Adipocyte (in vitro differentiated cells): ENCODE measurements around the gene CCDC70.
"Not testable (repeated sequence)": the region's sequence is repeated elsewhere in the genome, so short reads cannot be mapped to it uniquely, and the experiment has no call there.

ENCODE experiments used
- DNase-seq: peaks from one replicate; pipeline ENCODE4 v3.0.0-alpha.2; 2015; ENCODE audit warnings: low read depth
- H3K27me3 ChIP-seq: replicated peaks from 2 replicates; pipeline ENCODE4 v1.7.0; 2013; ENCODE audit warnings: mild to moderate bottlenecking, low read length, moderate library complexity; ENCODE audit not compliant: control insufficient read depth, insufficient read depth
- H3K36me3 ChIP-seq: 2 replicates; pipeline ENCODE4 v1.7.0; 2013; ENCODE audit warnings: low read length, mild to moderate bottlenecking, moderate library complexity; ENCODE audit not compliant: control insufficient read depth, insufficient read depth, severe bottlenecking
- H3K4me1 ChIP-seq: 2 replicates; pipeline ENCODE4 v1.7.0; 2013; ENCODE audit warnings: mild to moderate bottlenecking, low read length, moderate library complexity; ENCODE audit not compliant: control insufficient read depth, insufficient read depth
- H3K4me3 ChIP-seq: 2 replicates; pipeline ENCODE4 v1.7.0; 2013; ENCODE audit warnings: mild to moderate bottlenecking, low read length, moderate library complexity
- H3K9ac ChIP-seq: 2 replicates; pipeline ENCODE4 v1.7.0; 2013; ENCODE audit warnings: mild to moderate bottlenecking, low read length, moderate library complexity
- H3K9me3 ChIP-seq: 2 replicates; pipeline ENCODE4 v1.7.0; 2013; ENCODE audit warnings: mild to moderate bottlenecking, low read length, moderate library complexity; ENCODE audit not compliant: control insufficient read depth

CCDC70 gene

DNA sequence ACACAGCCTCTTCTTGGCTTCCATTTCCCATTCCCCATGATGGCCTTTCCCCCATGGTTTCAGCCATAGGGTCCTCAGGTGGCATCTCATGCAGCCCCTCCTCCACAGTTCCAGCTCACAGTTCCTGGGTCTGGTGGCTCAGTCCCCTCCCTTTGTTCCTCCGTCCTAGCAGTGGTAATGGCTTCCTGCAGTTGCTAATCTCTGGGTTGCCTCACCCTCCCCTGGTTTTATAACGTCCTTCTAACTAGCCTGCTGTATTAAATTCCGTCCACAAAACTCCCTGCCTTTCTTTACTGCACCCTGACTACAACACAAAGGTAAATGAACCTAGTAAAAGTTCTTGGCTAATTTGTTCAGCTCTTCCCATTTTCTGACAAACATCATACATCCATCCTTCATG lies 30.9 kb downstream of the CCDC70 start:
- Histone ChIP-seq H3K36me3 (no peaks in the 10 kb centered on the region), H3K4me3 (no peak overlapping the region), H3K9me3 (no peaks in the 10 kb centered on the region), H3K27me3 (peaks cover 36% of the 10 kb centered on the region), H3K4me1 (no peaks in the 10 kb centered on the region), H3K9ac (no peak overlapping the region)
- DNase-seq, result no peak

GRCh38 chr13:51894239-51894638 lies 32.5 kb downstream of the CCDC70 start:
- H3K4me1 ChIP-seq, result no peaks in the 10 kb centered on the region
- no peaks in the 10 kb centered on the region for H3K9me3 ChIP-seq
- H3K4me3 ChIP-seq, result no peak overlapping the region
- DNase-seq, result no peak
- peaks cover 43% of the 10 kb centered on the region for H3K27me3 ChIP-seq
- H3K9ac ChIP-seq, result no peak overlapping the region
- no peaks in the 10 kb centered on the region for H3K36me3 ChIP-seq

- H3K27me3 ChIP-seq, result peaks cover 33% of the 10 kb centered on the region
- no peaks in the 10 kb centered on the region for H3K36me3 ChIP-seq
- no peak overlapping the region for H3K9ac ChIP-seq
- DNase-seq, result peak; percentile 76
- no peak overlapping the region for H3K4me3 ChIP-seq
- no peaks in the 10 kb centered on the region for H3K9me3 ChIP-seq
- no peaks in the 10 kb centered on the region for H3K4me1 ChIP-seq
Measured at GRCh38 chr13:51895906-51896888, 34.4 kb downstream of the CCDC70 start.

GRCh38 chr13:51900471-51900870 lies 38.7 kb downstream of the CCDC70 start:
- Histone ChIP-seq H3K4me3 (no peak overlapping the region), H3K9ac (no peak overlapping the region), H3K4me1 (no peaks in the 10 kb centered on the region), H3K9me3 (no peaks in the 10 kb centered on the region), H3K36me3 (no peaks in the 10 kb centered on the region), H3K27me3 (peaks cover 22% of the 10 kb centered on the region)
- DNase-seq, result no peak

DNA sequence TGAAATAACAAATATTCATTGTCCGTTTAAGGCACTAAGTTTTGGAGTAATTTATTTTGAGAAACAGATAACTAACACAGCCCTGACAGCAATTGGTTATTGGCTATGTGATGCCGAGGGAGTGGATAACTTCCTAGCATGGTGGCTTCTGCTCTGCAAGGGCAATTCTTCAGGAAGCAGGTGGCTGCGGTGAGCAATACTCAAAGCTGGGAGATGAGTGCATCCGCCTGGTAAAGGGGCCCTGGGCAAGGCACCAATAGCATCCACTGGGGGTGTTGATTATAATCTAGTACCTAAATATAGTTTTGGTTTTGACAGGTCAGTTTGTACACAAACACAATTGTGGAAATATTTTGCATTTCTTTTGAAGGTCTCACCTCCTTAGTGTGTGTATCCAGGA lies 41.0 kb downstream of the CCDC70 start:
- H3K4me1 ChIP-seq, result no peaks in the 10 kb centered on the region
- H3K27me3 ChIP-seq, result peaks cover 17% of the 10 kb centered on the region

GRCh38 chr13:51905787-51906186 lies 44.0 kb downstream of the CCDC70 start:
- H3K9me3 ChIP-seq, result no peaks in the 10 kb centered on the region
- DNase-seq, result no peak
- peaks cover 14% of the 10 kb centered on the region for H3K27me3 ChIP-seq
- H3K4me3 ChIP-seq, result no peak overlapping the region
- no peaks in the 10 kb centered on the region for H3K4me1 ChIP-seq
- H3K9ac ChIP-seq, result no peak overlapping the region
- no peaks in the 10 kb centered on the region for H3K36me3 ChIP-seq

More for the DNA sequence above, 41.0 kb downstream of the CCDC70 start:
- H3K4me3 ChIP-seq, result no peak overlapping the region
- no peaks in the 10 kb centered on the region for H3K36me3 ChIP-seq
- no peak overlapping the region for H3K9ac ChIP-seq
- no peaks in the 10 kb centered on the region for H3K9me3 ChIP-seq
- DNase-seq, result no peak

DNA sequence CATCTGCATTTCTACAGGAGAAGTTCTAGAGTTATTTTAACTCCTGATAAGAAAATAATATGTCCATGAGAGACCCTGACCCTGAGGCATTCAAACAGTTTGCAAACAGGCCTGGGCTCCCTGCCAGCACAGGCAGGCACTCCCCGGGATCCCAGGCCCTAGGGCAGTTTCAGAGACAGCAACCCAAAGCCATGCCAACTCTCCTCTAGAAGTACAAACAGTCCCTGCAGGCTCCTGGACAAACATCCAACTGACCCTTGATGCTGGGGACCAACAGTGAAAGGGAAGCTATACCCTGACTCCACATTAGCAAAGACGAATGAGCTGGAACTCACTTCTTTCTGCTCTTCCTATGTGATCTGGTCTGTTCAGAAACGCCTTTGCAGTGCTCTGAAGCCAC lies 44.8 kb downstream of the CCDC70 start:
- H3K4me3 ChIP-seq, result no peak overlapping the region
- peak; percentile 50 for DNase-seq
- H3K9me3 ChIP-seq, result no peaks in the 10 kb centered on the region
- peaks cover 20% of the 10 kb centered on the region for H3K27me3 ChIP-seq
- H3K36me3 ChIP-seq, result no peaks in the 10 kb centered on the region
- no peaks in the 10 kb centered on the region for H3K4me1 ChIP-seq
- no peak overlapping the region for H3K9ac ChIP-seq

DNA sequence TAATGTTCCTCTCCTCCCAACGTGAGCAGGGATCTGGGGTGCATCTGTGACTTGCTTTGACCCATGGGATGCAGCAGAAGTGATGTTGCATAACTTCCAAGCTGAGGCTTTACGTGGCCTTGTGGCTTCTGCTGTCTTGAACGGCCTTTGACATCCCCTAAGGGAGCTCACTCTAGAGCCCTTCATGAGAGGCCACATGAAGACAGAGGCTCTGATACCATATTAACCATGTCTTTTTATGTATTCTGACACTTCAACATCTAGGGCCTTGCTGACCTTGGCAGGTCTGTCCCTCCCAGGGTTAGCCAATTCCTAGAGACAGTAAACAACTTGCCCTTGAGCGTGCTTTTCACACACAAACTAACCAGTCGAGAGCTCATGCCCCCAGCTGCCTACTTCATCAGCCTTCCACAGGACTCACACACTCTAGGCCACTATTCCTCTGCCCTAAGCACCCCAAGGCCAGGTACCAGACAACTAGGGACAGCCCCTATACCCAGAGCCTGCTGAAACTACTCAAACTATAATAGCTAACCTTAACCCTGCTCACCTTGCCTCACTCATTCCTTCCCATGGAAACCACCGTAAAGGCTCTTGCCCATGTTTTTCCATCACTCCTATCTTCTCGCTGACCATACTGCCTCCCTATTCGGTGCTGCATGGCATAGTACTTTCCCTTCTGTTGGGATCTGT lies 45.4 kb downstream of the CCDC70 start:
- Histone ChIP-seq H3K9ac (no peak overlapping the region), H3K9me3 (no peaks in the 10 kb centered on the region), H3K36me3 (no peaks in the 10 kb centered on the region), H3K4me1 (no peaks in the 10 kb centered on the region), H3K4me3 (no peak overlapping the region), H3K27me3 (peaks cover 24% of the 10 kb centered on the region)
- no peak for DNase-seq

DNA sequence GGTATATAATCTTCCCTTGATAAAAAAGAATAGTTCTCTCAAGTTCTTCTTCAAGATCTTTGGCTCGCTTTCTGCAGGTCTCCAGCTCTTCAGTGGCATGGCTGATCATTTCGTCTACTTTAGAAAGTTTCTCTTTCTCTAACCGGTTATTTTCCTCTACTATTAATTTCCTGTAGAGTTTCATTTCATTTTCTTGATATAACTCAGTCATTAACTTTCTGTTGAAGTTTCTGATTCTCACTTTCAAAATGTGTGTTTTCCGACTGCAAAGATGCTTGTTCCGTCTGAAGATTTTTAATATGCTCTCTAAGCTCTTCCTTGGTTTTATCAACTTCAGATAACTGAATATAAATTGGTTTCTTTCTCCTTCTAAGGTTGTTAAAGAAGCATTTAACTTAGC lies 47.5 kb downstream of the CCDC70 start:
- H3K9me3 ChIP-seq, H3K4me1 ChIP-seq, H3K9ac ChIP-seq, H3K36me3 ChIP-seq, H3K4me3 ChIP-seq, DNase-seq: not testable (repeated sequence)
- H3K27me3 ChIP-seq, result peaks cover 28% of the 10 kb centered on the region

GRCh38 chr13:51910508-51910907 lies 48.7 kb downstream of the CCDC70 start:
- Histone ChIP-seq H3K9ac (no peak overlapping the region), H3K9me3 (no peaks in the 10 kb centered on the region), H3K27me3 (peaks cover 33% of the 10 kb centered on the region), H3K4me1 (no peaks in the 10 kb centered on the region), H3K4me3 (no peak overlapping the region), H3K36me3 (no peaks in the 10 kb centered on the region)
- DNase-seq, result no peak

DNA sequence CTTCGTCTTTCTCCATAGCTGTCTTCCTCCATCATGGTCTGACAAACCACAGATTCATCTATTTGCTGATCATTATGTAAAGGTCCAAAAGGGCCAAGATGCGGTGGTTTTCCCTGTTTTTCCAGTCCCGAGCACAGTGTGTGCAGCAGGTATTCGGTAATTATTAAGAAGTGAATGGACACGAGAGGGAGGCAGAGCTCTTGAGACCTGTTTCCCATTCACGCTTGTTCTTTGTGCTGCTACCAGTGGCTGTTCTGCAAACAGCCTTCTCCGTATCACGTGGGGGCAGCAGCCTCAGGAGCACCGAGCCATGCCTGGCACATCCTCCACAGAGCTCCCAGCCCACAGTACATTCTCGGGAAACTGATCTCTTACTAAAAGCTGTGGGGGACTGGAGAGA lies 50.3 kb downstream of the CCDC70 start:
- no peaks in the 10 kb centered on the region for H3K9me3 ChIP-seq
- H3K27me3 ChIP-seq, result peaks cover 41% of the 10 kb centered on the region
- H3K4me3 ChIP-seq, result no peak overlapping the region
- H3K36me3 ChIP-seq, result no peaks in the 10 kb centered on the region
- H3K9ac ChIP-seq, result no peak overlapping the region
- no peak for DNase-seq
- H3K4me1 ChIP-seq, result no peaks in the 10 kb centered on the region
